ENCODE measurements around the gene GRIPAP1.

- TF ChIP-seq CTCF (IDR thresholded peaks at IDR 0.05) (no peak), EP300 (IDR thresholded peaks at IDR 0.05) (no peak), POLR2A (IDR thresholded peaks at IDR 0.05) (no peak), POLR2AphosphoS5 (IDR thresholded peaks at IDR 0.05) (no peak)
Observed at GRCh38 chrX:49001521-49002090, 458 bp downstream of the GRIPAP1 start.
